Prostate gland (tissue), 2 donors: ENCODE data around the gene DBX2. TPM values are rescaled to one million over a fixed set of nuclear protein-coding genes. Genes with fewer than 3 reads are reported as not detected.

ENCODE experiments used
- DNase-seq: peaks from one replicate; pipeline ENCODE4 v3.0.0-alpha.2; 2019; ENCODE audit warnings: low spot score
- H3K27ac ChIP-seq, 2 donors: fragments of 200-600 bp; sonication (generic); 2 replicates each; pipeline ENCODE4 v1.5.1; 2017 to 2019
- H3K27me3 ChIP-seq: fragments of 200-600 bp; sonication (generic); replicated peaks from 2 replicates; pipeline ENCODE4 v1.5.1; 2019; ENCODE audit not compliant: insufficient read depth
- H3K36me3 ChIP-seq, 2 donors: fragments of 200-600 bp; sonication (generic); 1 replicate in 1 of 2; 2 replicates in 1 of 2; pipeline versions ENCODE4 v1.5.1 to v1.8.1; 2017 to 2019
- H3K4me1 ChIP-seq: fragments of 200-600 bp; sonication (generic); replicated peaks from 2 replicates; pipeline ENCODE4 v1.5.1; 2019
- H3K4me3 ChIP-seq, 2 donors: fragments of 200-600 bp; sonication (generic); 2 replicates each; pipeline ENCODE4 v1.5.1; 2017 to 2019
- H3K9me3 ChIP-seq: fragments of 200-600 bp; sonication (generic); 2 replicates; pipeline ENCODE4 v1.5.1; 2017
- CTCF ChIP-seq, 4 experiments: fragments of 200-600 bp in 2 of 4; fragments of 450-650 bp in 2 of 4; sonication (generic) in 2 of 4; IDR thresholded peaks; 1 replicate in 3 of 4; 2 replicates in 1 of 4; pipeline ENCODE4 v1.5.1; 2016 to 2019; ENCODE audit warnings: antibody characterized with exemption in 4 of 4, mild to moderate bottlenecking in 2 of 4, moderate library complexity in 2 of 4
- POLR2A ChIP-seq: fragments of 450-650 bp; IDR thresholded peaks from one replicate; pipeline ENCODE4 v1.6.1; 2016; ENCODE audit warnings: antibody characterized with exemption, mild to moderate bottlenecking
- POLR2AphosphoS5 ChIP-seq: sonication (generic); formaldehyde crosslinking; IDR thresholded peaks from one replicate; pipeline ENCODE4 v1.6.1; 2017; ENCODE audit warnings: antibody characterized with exemption
- WGBS: methylation state at CpG from one replicate; pipeline ENCODE4 v1.1.5; 2018; 5-methylcytosine and 5-hydroxymethylcytosine counted together
- intact Hi-C: fragments of 100-400 bp; cut with DNase I; formaldehyde crosslinking; loops from one replicate; pipeline ENCODE4 v1.14.2; 2022
- total RNA-seq, 2 donors: library from RNA; depleted of rRNA; stranded (reverse); fragments of >200 nt; gene quantifications; one replicate each; pipeline ENCODE4 v1.1.0, GENCODE V29; 2016

The DBX2 gene
- total RNA-seq, 2 donors from 2014 or later = 2.7 TPM; not detected in 1

GRCh38 chr12:44968965-44969364 is 81.9 kb downstream of the DBX2 start:
- intact Hi-C loops = no loop called here

More at GRCh38 chr12:44968965-44969364, 81.9 kb downstream of the DBX2 start:
- H3K4me3 ChIP-seq = no peak overlapping the region
- no peak overlapping the region for H3K27ac ChIP-seq
- no peak for DNase-seq
- TF ChIP-seq CTCF (IDR thresholded peaks at IDR 0.05) = no peak
- no peak for TF ChIP-seq POLR2AphosphoS5
- TF ChIP-seq POLR2A = no peak
- WGBS = 54% methylated on average over 1 of the region's 1 CpG
- no peaks in the 10 kb centered on the region for H3K9me3 ChIP-seq
- H3K4me1 ChIP-seq = no peaks in the 10 kb centered on the region
- no peaks in the 10 kb centered on the region for H3K27me3 ChIP-seq
- H3K36me3 ChIP-seq = no peaks in the 10 kb centered on the region

Other genes starting within 250 kb of the DBX2 start
- gene NELL2, start 174.8 kb downstream of the DBX2 start, total RNA-seq = 1 to 10 TPM; 5.8 to 7.2 TPM
- 10 to 100 TPM; 36.8 to 78.8 TPM for gene ANO6, start 165.0 kb upstream of the DBX2 start, total RNA-seq